AG09309 (cell line): ENCODE results near the gene KCNK5.

Source experiments
- DNase-seq: peaks from one replicate; pipeline ENCODE4 v3.0.0-alpha.2; 2010; ENCODE audit warnings: low read depth
- H3K4me3 ChIP-seq: 2 replicates; pipeline ENCODE4 v1.5.1; 2011; ENCODE audit warnings: mild to moderate bottlenecking, low read depth, low read length, moderate library complexity; ENCODE audit not compliant: control insufficient read depth
- TF ChIP-seq, protein P1 (sequence below): IDR thresholded peaks from 2 replicates; pipeline ENCODE4 v1.5.1; 2011; ENCODE audit warnings: mild to moderate bottlenecking, low read depth, low read length, inconsistent platforms; ENCODE audit not compliant: insufficient read depth, control insufficient read depth; ENCODE audit errors: missing control alignments

KCNK5 gene

DNA sequence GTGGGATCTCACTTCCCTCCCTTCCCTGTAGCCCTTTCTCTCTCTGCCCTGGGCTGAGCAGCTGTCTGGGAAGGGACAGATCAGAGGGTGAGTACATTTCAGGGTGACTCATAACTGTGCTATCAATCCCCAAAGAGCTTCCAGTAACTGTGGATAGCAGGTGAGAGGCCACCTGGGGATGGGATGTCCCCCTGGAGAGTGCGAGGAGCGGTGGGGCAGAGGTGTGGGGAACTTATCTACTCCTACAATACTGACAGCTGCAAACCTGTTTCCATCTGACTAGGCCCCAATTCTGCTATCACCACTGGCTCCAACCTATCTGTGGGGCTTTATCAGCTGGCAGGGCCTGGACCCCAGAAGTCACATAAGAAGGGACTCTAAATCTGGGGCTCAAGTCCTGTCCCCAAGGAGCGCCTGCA, 32.6 kb downstream of the KCNK5 start:
- TF ChIP-seq, protein P1, sequence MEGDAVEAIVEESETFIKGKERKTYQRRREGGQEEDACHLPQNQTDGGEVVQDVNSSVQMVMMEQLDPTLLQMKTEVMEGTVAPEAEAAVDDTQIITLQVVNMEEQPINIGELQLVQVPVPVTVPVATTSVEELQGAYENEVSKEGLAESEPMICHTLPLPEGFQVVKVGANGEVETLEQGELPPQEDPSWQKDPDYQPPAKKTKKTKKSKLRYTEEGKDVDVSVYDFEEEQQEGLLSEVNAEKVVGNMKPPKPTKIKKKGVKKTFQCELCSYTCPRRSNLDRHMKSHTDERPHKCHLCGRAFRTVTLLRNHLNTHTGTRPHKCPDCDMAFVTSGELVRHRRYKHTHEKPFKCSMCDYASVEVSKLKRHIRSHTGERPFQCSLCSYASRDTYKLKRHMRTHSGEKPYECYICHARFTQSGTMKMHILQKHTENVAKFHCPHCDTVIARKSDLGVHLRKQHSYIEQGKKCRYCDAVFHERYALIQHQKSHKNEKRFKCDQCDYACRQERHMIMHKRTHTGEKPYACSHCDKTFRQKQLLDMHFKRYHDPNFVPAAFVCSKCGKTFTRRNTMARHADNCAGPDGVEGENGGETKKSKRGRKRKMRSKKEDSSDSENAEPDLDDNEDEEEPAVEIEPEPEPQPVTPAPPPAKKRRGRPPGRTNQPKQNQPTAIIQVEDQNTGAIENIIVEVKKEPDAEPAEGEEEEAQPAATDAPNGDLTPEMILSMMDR, result no peak
- no peak for DNase-seq
- H3K4me3 ChIP-seq, result no peak overlapping the region

DNA sequence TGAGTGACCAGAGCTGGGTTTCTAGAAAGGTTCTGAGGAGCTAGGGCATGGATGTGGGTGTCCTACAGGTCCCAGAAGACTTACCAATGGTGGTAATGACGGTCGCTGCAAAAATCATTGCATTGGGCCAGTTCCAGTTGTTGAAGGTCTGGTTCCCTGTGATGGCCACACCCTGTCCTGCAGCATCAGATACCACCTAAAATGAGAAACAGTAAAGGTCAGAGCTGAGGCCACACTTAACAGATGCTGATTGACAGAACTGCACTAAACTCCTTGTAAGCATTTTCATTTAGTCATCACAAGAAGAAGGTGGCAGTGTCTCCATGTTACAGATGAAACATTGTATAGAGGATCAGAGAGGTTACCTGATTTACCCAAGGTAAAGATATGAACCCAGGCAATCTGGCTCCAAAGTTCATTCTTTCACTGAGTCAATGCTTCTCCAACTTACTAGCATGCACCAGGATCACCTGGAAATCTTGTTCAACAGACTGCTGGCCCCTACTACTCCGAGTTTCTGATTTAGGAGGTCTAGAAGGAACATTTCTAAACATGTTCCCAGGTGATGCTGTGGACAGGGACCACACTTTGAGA, 33.4 kb downstream of the KCNK5 start:
- no peak for DNase-seq
- H3K4me3 ChIP-seq, result no peak overlapping the region
- TF ChIP-seq, protein P1, result no peak

DNA sequence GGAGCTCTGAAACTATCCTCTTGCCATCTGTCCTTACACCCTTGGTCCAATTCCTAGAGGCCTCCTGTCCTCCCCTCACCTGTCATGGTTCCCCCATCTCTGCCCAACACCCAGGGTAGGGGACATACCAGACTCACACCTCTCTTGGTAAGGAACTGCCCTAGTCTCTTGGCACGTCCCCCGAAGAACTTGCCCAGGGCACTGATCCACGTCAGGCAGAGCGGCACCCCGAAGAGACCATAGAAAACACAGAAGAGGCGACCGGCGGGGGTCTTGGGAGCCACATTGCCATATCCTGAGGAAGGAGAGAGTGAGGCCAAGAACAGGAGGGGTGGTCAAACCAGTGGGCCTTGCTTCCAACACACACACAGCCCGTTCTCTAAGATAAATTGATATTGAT, 34.8 kb downstream of the KCNK5 start:
- TF ChIP-seq, protein P1, result no peak
- no peak overlapping the region for H3K4me3 ChIP-seq
- DNase-seq, result no peak

DNA sequence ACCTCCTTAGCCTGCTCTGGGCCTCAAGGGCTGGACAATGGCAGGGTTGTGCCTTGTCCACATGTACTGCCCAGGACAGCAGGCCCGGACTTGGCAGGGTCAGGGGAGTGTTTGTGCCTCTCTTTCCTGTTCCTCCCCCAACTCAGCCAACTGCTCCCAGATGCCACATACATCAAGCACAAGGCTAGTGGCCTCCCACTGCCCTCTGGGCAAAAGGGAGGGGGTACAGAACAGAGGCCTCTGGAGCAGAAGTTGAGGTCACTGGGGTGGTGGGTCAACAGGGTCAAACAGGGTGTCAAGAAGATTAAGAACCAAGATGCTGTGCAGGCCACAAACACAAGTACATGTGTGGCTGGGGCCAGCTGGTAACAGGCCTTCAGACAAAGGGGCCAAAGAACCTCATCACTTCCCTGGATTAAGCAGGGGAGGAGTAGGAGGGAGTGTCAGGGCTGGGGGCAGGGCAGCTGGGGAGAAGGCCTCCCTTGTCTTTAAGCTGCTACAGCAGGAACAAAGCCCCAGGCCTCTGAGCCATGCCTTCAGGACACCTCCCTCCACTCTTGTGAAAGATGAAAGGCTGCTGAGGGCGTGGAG, 36.0 kb downstream of the KCNK5 start:
- TF ChIP-seq, protein P1, result no peak
- DNase-seq, result no peak
- H3K4me3 ChIP-seq, result no peak overlapping the region

DNA sequence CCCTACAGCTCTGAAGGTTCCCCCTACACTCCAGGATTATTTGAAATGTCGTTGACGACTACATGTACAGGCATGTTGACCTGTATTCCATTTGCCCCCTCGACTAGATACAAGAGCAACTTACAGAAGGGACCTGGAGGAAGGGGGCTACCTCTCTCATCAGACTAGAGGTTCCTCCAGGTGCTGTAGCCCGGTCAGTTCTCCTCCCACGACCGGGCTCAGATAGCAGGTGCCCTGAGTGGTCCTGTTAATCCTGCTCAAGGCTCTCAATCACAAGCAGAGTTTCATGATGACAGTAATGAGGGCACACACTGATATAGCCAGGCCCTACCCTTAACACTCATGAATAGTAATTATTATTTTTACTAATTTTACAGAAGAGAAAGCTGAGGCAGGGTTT, 36.5 kb downstream of the KCNK5 start:
- no peak for DNase-seq
- H3K4me3 ChIP-seq, result no peak overlapping the region
- TF ChIP-seq, protein P1, result no peak

DNA sequence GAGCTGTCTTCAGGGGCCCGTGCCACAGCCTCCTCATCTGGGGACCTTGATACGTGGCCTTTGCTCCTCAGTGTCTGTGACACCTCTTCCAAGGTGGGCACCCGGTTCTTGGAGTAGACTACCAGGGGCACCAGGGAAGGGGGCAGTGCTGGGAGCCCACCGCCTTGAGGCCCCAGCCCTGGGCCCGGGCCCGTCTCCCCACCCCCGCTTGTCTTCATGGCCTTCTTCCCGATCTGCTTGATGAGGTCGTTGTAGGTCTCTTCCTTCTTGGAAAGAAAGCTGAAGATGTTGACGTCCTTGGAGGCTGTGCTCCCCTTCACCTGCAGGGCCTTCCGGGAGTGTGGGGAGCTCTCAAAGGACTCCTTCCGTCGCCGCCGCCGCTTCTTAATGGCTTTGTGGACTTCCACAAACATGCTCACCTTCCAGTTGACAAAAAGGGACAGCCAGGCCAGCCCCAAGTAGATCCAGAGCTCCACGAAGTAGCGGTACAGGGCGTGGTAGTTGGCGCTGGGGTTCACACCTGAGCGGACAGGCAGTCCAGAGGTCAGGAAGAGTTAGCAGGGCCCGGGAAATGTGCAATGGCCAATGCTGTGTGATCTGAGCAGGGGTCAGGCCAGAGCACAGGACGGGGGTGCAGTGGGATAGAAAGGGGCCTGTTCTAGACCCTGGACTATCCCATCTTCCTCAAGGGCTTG, 37.9 kb downstream of the KCNK5 start:
- no peak for DNase-seq
- TF ChIP-seq, protein P1, result no peak
- H3K4me3 ChIP-seq, result no peak overlapping the region
